GM12878 (cell line): Measurements from ENCODE around the gene STRA8. TPM values are rescaled to one million over a fixed set of nuclear protein-coding genes. Genes with fewer than 3 reads are reported as not detected.

Source experiments
- ATAC-seq: fragments of 200-7000 bp; cut with Tn5 transposase; 3 replicates; pipeline ENCODE4 v1.9.1; 2020; ENCODE audit warnings: mild to moderate bottlenecking, moderate library complexity
- BruUV-seq: library from RNA; stranded (reverse); fragments of 400-500 nt; replicated peaks from 2 replicates; lab custom pipeline; 2021; lab: Mats Ljungman, UMichigan
- CTCF ChIA-PET: fragments of 300-600 bp; sonication (Branson Sonifier 250); formaldehyde crosslinking; extraction: SDS; loops from one replicate; lab custom pipeline; 2021; ENCODE audit warnings: inconsistent platforms; lab: Yijun Ruan, JAX
- POLR2A ChIA-PET: fragments of 350-600 bp; formaldehyde crosslinking; extraction: SDS; loops from one replicate; lab custom pipeline; 2021; ENCODE audit warnings: inconsistent platforms; lab: Charles Lee
- RAD21 ChIA-PET: fragments of 300-600 bp; sonication (Branson Sonifier 250); formaldehyde crosslinking; loops from one replicate; lab custom pipeline; 2023; ENCODE audit warnings: antibody characterized with exemption; ENCODE audit not compliant: unreplicated experiment; lab: Charles Lee
- SMC1A ChIA-PET: fragments of 300-600 bp; sonication (Branson Sonifier 250); formaldehyde crosslinking; loops from one replicate; lab custom pipeline; 2023; ENCODE audit not compliant: unreplicated experiment, uncharacterized antibody; lab: Charles Lee
- DNase-seq: peaks from one replicate; pipeline ENCODE4 v3.0.0-alpha.2; 2011; ENCODE audit warnings: low read depth, low spot score
- FAIRE-seq: peaks from 3 replicates; lab custom pipeline; 2011; peaks lifted over from hg19 to GRCh38; lab: Jason Lieb, UNC
- H2AFZ ChIP-seq: 2 replicates; pipeline ENCODE4 v1.6.0; 2011; ENCODE audit warnings: low read depth, low read length, control low read depth; ENCODE audit not compliant: control insufficient read depth
- H3K27ac ChIP-seq: 2 replicates; pipeline ENCODE4 v1.5.1; 2011; ENCODE audit warnings: control low read depth; ENCODE audit not compliant: control insufficient read depth, insufficient read depth
- H3K27me3 ChIP-seq, 2 experiments: replicated peaks in 1 of 2; 2 replicates each; pipeline versions ENCODE4 v1.6.0 to v1.6.1; 2011; ENCODE audit warnings: low read length in 1 of 2; ENCODE audit not compliant: control insufficient read depth in 2 of 2, insufficient read depth in 2 of 2
- H3K36me3 ChIP-seq, 2 experiments: 2 replicates each; pipeline ENCODE4 v1.5.1; 2011; ENCODE audit warnings: low read length in 1 of 2; ENCODE audit not compliant: control insufficient read depth in 2 of 2, insufficient read depth in 2 of 2
- H3K4me1 ChIP-seq: 2 replicates; pipeline ENCODE4 v1.6.1; 2011; ENCODE audit warnings: mild to moderate bottlenecking, low read length, moderate library complexity, mixed read lengths; ENCODE audit not compliant: control insufficient read depth, insufficient read depth
- H3K4me2 ChIP-seq: 2 replicates; pipeline ENCODE4 v1.6.0; 2011; ENCODE audit warnings: control low read depth; ENCODE audit not compliant: control insufficient read depth, insufficient read depth
- H3K4me3 ChIP-seq: fragments of 200-600 bp; sonication (generic); 2 replicates; pipeline ENCODE4 v1.5.1; 2016
- H3K79me2 ChIP-seq: 2 replicates; pipeline ENCODE4 v1.6.0; 2011; ENCODE audit warnings: low read length; ENCODE audit not compliant: control insufficient read depth, insufficient read depth
- H3K9ac ChIP-seq: 2 replicates; pipeline ENCODE4 v1.8.0; 2011; ENCODE audit warnings: low read length, control low read depth, mixed read lengths; ENCODE audit not compliant: control insufficient read depth, insufficient read depth
- H3K9me3 ChIP-seq: replicated peaks from 3 replicates; pipeline ENCODE4 v1.5.1; 2011; ENCODE audit warnings: mild to moderate bottlenecking, low read length; ENCODE audit not compliant: control insufficient read depth, insufficient read depth
- H4K20me1 ChIP-seq: 2 replicates; pipeline ENCODE4 v1.6.0; 2011; ENCODE audit not compliant: control insufficient read depth, insufficient read depth
- CHD2 ChIP-seq: IDR thresholded peaks from 2 replicates; pipeline ENCODE4 v1.6.1; 2011; ENCODE audit warnings: low read depth, low read length, improper control_type of control experiment, borderline replicate concordance
- MAX ChIP-seq: IDR thresholded peaks from 2 replicates; pipeline ENCODE4 v1.6.1; 2012; ENCODE audit warnings: low read depth, low read length, improper control_type of control experiment
- MXI1 ChIP-seq: fragments of 150-350 bp; IDR thresholded peaks from 2 replicates; pipeline ENCODE4 v1.6.1; 2011; ENCODE audit warnings: low read depth, mild to moderate bottlenecking, inconsistent platforms, low read length, improper control_type of control experiment
- POLR2A ChIP-seq: IDR thresholded peaks from 2 replicates; pipeline ENCODE4 v1.6.1; 2011; ENCODE audit warnings: low read depth, mild to moderate bottlenecking, low read length
- POLR2AphosphoS2 ChIP-seq: IDR thresholded peaks from 2 replicates; pipeline ENCODE4 v1.6.1; 2011; ENCODE audit warnings: low read depth, mild to moderate bottlenecking, low read length, improper control_type of control experiment, moderate library complexity
- RUNX3 ChIP-seq: IDR thresholded peaks from 2 replicates; pipeline ENCODE4 v1.6.1; 2012; ENCODE audit warnings: low read length, inconsistent platforms
- SPI1 ChIP-seq: IDR thresholded peaks from 2 replicates; pipeline ENCODE4 v1.6.1; 2011; ENCODE audit warnings: low read depth, mild to moderate bottlenecking, low read length, moderate library complexity, borderline replicate concordance; ENCODE audit not compliant: insufficient read depth
- SUZ12 ChIP-seq: fragments of 200-600 bp; sonication (generic); IDR thresholded peaks from one replicate; pipeline ENCODE4 v1.6.1; 2018; ENCODE audit warnings: antibody characterized with exemption, mild to moderate bottlenecking; ENCODE audit not compliant: unreplicated experiment
- WGBS: methylation state at CpG from one replicate; pipeline ENCODE4 v1.1.6; 2016; ENCODE audit warnings: low lambda C conversion rate; ENCODE audit not compliant: insufficient replicate concordance, insufficient coverage; ENCODE audit errors: missing lambda C conversion rate; 5-methylcytosine and 5-hydroxymethylcytosine counted together
- in situ Hi-C: fragments of 300-500 bp; cut with MboI; formaldehyde crosslinking; loops from 9 replicates; pipeline ENCODE4 v1.14.3; 2018; ENCODE audit warnings: mixed read lengths
- intact Hi-C: fragments of 100-400 bp; cut with micrococcal nuclease; formaldehyde crosslinking; loops from one replicate; pipeline ENCODE4 v1.14.2; 2022; ENCODE audit not compliant: unreplicated experiment
- polyA plus RNA-seq, 11 experiments: library from polyadenylated mRNA; depleted of rRNA in 4 of 11; unstranded in 6 of 11; stranded (reverse) in 5 of 11; fragments of >200 nt; fragmentation: Nextera tagmentation in 4 of 11; fragmentation: Illumina TruSeq in 1 of 11; extraction: Ambion mirVana in 4 of 11; extraction: Trizol in 1 of 11; gene quantifications; 1 replicate in 1 of 11; 2 replicates in 10 of 11; pipeline versions ENCODE4 v1.2.1 to v1.2.3, GENCODE V29; 2011 to 2016; ENCODE audit warnings: inconsistent platforms in 2 of 11, missing spikeins in 2 of 11, low read depth in 1 of 11
- total RNA-seq, 4 experiments: library from RNA; depleted of rRNA in 3 of 4; stranded (reverse); fragments of >200 nt in 3 of 4; fragmentation: Illumina TruSeq in 1 of 4; extraction: Trizol in 1 of 4; gene quantifications; 2 replicates each; pipeline versions ENCODE4 v1.2.1 to v1.2.3, GENCODE V29; 2013 to 2021

STRA8 gene
- total and polyA plus RNA-seq, 10 of the 15 experiments (the other 5 are each of a cell fraction or from before 2014, with no cell fraction given) = 0.15 TPM; not detected in 9

- ChIA-PET CTCF (interaction anchor here (0.6 to 10.2 kb wide), 7 partner anchors 13 to 553 kb away, joined by 3 to 135 read pairs (median 3); partner anchors contain the start of genes CYREN, TMEM140 and WDR91), RAD21 (interaction anchor here (0.9 to 8.4 kb wide), 9 partner anchors 12 to 193 kb away, joined by 3 to 230 read pairs (median 10); partner anchors contain the start of genes CYREN, TMEM140 and WDR91), POLR2A (interaction anchor here (0.6 to 9.9 kb wide), 10 partner anchors 10 to 285 kb away, joined by 3 to 299 read pairs (median 4); partner anchors contain the start of genes CYREN and WDR91), SMC1A (interaction anchor here (1.0 to 9.3 kb wide), 12 partner anchors 11 to 192 kb away, joined by 3 to 251 read pairs (median 6); partner anchors contain the start of genes CYREN, TMEM140 and WDR91)
- TF ChIP-seq CHD2 = no peak
- peak; percentile 38; the same call in 1 of the 2 replicates for TF ChIP-seq SPI1
- peak; percentile 18; the same call in 1 of the 2 replicates for TF ChIP-seq POLR2AphosphoS2
- peak; percentile 15; the same call in 1 of the 2 replicates for TF ChIP-seq MAX
- TF ChIP-seq SUZ12 = no peak
- TF ChIP-seq POLR2A = 0 out of 2 replicates have a peak, but pooled peaks have one; percentile 8
- TF ChIP-seq MXI1 = 0 out of 2 replicates have a peak, but pooled peaks have one; percentile 36
- TF ChIP-seq RUNX3 = peak; percentile 42
- Histone ChIP-seq H2AFZ (no peak overlapping the region), H3K4me3 (no peak overlapping the region), H3K4me2 (peak overlapping the region; percentile 67), H3K4me1 (peaks cover 33% of the 10 kb centered on the region), H4K20me1 (no peaks in the 10 kb centered on the region), H3K9me3 (peaks cover 20% of the 10 kb centered on the region), H3K79me2 (peaks cover 32% of the 10 kb centered on the region), H3K9ac (no peak overlapping the region), H3K27me3 (no peaks in the 10 kb centered on the region), H3K36me3 (peaks cover 24 to 42% of the 10 kb centered on the region in 2 experiments), H3K27ac (peak overlapping the region; percentile 58)
- 62% methylated on average over 7 of the region's 7 CpGs for WGBS
- in situ Hi-C loops = no loop called here
- TSS peak; percentile 37 for BruUV-seq
- no peak for ATAC-seq
- intact Hi-C loops = loop anchor here (1.0 to 5.0 kb wide), 2 partner anchors 14 to 87 kb away; no protein-coding TSS in a partner anchor
- DNase-seq = no peak
- FAIRE-seq = no peak
These were observed 48.0 kb upstream of the STRA8 start for GRCh38 chr7:135185471-135186260.
